Subcutaneous adipose tissue (tissue), 4 donors: ENCODE measurements around the gene IL4I1. TPM values are rescaled to one million over a fixed set of nuclear protein-coding genes. Genes with fewer than 3 reads are reported as not detected.

Experiments
- total RNA-seq, 4 donors: library from RNA; depleted of rRNA; stranded (reverse); fragments of >200 nt; gene quantifications; one replicate each; pipeline ENCODE4 v1.1.0, GENCODE V29; 2016
- TF ChIP-seq, protein P1 (sequence below): fragments of 450-650 bp; IDR thresholded peaks from one replicate; pipeline ENCODE4 v1.5.1; 2016; ENCODE audit warnings: low read depth, mild to moderate bottlenecking, control low read depth, antibody characterized with exemption, moderate library complexity

The IL4I1 gene
- total RNA-seq, 4 donors from 2014 or later: 0.22 to 9.3 TPM; not detected in 2

DNA sequence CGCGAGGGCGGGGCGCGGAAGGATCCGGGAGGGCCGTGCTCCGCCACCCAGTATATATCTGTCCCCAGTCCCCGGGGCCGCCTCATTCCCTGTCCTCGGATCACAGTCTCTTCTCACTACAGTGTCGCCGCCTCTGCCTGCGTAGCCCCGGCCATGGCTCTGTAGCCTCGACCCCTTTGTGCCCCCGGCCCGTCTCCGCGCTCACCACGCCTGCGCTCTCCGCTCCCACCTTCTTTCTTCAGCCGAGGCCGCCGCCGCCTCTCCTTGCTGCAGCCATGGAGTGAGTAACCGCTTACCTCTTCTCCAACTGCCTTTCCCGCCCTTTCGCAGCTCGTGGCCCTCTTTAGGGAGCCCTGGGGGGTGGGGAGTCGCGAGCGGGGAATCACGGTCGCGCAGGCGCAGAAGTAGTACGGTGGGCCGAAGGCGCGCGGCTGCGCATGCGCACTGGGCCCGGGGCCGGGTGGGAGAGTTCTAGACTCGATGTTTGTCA lies 32.5 kb upstream of the IL4I1 start, which contains the start of the genes ATF5 and NUP62:
ATF5 (plus strand) TSS at position 85 of the 490 bp plus-strand sequence. CDS start 1,646 bp downstream, outside the sequence.
NUP62 (minus strand) TSS at position 384 of the 490 bp plus-strand sequence. CDS start 19,697 bp downstream, outside the sequence.
- TF ChIP-seq, protein P1, sequence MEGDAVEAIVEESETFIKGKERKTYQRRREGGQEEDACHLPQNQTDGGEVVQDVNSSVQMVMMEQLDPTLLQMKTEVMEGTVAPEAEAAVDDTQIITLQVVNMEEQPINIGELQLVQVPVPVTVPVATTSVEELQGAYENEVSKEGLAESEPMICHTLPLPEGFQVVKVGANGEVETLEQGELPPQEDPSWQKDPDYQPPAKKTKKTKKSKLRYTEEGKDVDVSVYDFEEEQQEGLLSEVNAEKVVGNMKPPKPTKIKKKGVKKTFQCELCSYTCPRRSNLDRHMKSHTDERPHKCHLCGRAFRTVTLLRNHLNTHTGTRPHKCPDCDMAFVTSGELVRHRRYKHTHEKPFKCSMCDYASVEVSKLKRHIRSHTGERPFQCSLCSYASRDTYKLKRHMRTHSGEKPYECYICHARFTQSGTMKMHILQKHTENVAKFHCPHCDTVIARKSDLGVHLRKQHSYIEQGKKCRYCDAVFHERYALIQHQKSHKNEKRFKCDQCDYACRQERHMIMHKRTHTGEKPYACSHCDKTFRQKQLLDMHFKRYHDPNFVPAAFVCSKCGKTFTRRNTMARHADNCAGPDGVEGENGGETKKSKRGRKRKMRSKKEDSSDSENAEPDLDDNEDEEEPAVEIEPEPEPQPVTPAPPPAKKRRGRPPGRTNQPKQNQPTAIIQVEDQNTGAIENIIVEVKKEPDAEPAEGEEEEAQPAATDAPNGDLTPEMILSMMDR: no peak

DNA sequence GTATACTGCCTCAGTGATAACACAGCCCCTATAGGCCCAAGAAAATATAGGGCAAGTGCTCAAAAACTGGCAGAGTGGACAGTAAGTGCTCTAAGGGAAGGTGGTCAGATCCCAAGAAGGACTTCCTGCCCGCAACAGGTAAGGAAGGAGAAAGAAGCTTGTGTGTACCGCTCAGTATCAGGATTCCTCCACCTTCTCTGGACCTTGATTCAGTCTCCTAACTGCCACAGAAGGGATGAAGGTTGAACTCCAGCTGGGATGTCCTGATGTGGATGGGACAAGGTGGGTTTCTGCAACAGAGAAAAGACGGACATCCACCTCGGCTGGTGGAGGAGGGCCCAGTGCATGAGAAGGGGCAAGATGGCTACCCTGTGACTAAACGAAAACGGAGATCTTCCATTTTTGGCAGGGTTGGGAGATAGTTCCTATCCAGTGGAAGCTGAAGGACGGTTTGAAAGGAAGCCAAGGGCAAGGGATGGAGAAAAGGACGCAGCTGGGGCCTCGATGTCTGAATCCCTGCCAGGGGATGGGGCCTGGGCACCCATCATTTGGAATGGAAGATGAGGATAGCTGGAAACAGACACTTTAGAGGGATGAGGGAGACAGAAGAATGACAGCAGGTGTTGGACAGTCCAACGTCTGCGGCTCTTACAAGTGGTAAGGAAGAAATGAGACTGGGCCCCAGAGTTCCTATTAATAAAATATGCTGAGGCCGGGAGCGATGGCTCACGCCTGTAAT lies 31.0 kb upstream of the IL4I1 start:
- TF ChIP-seq, protein P1: no peak

DNA sequence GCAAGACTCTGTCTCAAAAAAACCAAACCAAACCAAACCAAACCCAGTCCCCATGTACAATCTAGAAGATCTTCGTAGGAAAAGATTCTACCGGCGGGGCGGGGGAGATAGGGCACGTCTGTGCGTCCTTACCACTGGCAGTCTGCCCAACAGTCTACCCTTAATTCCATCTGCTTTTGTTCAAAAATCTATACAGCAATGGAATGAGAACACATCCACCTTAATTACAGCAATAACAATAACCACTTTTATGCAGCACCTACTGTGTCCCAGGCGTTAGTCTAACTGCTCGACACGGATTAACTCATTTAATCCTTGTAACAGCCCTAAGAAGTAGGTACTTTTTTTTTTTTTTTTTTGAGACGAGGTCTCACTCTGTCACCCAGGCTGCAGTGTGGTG lies 29.8 kb upstream of the IL4I1 start:
- TF ChIP-seq, protein P1: no peak

DNA sequence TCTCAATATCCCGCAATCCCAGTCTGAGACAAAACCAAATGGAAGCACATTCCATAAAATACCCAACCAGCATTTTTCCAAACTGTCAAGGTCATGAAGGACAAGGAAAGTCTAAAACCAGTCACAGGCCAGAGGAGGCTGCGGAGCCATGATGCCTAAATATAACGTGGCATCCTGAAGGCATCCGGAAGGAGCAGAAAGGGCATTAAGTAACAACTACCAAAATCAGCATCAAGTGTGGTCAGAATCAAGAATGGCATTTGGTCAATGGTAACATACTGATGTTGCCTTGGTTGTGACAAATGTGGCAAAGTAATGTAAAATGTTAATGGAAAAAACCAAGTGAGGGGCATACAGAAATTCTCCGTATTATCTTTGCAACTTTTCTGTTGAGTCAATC lies 28.8 kb upstream of the IL4I1 start:
- TF ChIP-seq, protein P1: no peak

DNA sequence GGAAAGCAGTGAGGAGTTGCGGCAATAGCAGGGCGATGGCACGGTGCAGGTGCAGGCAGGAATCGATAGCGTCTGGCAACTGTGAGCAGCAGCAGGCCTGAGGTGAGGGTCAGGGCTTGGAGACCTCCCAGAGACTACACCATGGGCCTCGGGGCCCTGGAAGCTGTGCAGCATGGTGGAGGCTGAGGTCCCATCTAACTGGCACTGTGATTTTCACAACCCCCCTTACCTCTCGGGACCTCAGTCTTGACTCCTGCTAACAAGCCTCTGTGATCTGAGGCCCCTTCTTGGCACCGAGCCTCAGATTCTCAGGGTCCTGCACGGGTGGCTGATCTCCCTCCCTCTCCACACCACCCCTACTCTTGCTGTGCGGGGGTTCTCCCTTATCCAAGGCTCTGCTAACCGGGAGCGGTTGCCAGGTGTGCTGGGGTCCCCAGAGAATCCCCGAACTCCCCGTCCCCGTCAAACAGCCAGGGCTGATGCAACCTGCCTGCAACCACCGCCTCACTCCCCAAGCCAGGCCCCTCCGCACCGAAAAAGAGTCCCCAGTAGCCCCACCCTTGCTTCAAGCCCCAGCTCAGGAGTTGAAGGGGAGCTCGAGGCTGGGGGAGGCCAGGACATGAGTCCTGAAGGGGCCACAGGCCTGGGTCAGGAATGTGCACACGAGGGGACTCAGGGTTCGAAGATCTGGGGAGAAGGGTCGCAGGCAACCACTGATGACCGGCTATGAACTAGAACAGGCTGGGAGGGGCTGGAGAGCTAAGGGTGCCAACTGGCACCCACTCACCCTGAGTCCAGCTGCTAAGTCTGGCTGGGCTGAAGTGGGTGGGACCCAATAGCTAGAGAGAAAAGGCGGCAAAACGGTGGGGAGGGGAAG lies 27.6 kb upstream of the IL4I1 start:
- TF ChIP-seq, protein P1: no peak

DNA sequence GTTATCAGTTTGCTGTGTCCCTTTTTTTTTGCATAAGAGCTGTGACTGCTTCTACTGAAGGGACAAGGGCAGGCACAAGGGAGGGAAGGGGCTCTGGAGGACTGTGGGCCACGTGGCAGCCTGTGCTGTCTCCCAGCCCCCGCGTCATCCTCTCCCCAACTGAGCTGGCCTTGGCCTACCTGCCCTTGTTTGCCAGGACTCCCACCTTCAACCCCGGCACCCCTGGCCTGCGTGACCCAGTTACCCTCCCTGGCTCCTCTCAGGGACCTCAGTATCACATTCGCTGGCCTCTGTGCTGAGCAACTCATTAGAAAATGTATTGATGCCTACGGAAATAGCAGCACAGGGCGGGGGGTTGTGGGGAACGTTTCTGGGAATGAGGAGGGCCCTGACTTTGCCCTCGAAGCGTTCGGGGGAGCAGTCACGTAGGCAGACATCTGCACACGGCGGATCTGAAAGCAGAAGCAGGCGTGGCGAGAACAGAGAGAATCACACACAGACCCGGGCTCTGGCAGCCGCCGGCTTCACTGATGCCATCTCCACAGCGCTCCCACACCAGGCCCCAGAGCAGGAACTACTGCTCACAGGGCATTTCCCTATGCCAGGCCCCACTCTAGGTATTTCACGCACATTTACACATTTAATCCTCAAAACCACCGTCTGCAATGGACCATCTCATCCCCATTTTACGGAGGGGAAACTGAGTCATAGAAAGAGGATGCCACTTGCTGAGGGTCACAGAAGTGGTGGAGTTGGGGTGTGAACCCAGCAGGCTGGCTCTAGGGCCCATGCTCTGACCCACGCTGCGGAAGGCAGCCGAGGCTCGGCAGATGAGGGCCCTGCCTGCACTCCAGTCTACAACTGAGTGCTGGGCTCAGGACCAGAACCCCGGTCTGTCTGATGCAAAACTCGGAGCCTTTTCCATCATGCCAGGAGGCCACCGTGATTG lies 26.6 kb upstream of the IL4I1 start:
- TF ChIP-seq, protein P1: no peak
